Right lobe of liver (tissue), 4 donors: ENCODE data around the gene MAP3K19.

Source experiments
- POLR2A ChIP-seq: fragments of 450-650 bp; IDR thresholded peaks from one replicate; pipeline ENCODE4 v1.6.1; 2017; ENCODE audit warnings: antibody characterized with exemption, mild to moderate bottlenecking
- TF ChIP-seq, protein P1 (sequence below), 4 donors: fragments of 200-600 bp in 3 of 4; fragments of 450-650 bp in 1 of 4; IDR thresholded peaks; one replicate each; pipeline versions ENCODE4 v1.5.1 to v1.8.0; 2016 to 2022; ENCODE audit warnings: antibody characterized with exemption in 4 of 4, mild to moderate bottlenecking in 2 of 4
- donor health status: DM: no; HTN: no; CAD: no.
- donor health status: DM: no; HTN: no; CAD: no.
- donor health status: DM: no; HTN: yes; CAD: no.

DNA sequence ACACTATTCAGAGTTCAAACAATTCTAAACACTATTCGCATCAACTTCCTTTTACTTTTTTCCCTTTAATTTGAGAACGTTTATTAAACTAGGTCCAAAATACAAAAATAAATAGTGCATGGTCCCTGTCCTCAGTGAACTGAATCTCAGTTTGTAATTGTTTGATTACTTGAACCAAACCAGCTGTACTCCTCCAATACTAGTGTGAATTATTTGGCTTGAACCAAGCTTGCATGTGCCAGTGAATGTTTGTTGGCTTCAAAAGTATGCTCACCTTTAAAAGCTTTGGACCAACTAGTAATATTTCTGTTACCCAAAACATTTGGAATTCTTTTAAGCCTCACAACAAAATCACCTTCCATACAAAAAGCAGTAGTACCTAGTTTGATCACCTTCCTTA, 113.1 kb downstream of the MAP3K19 start:
- TF ChIP-seq, protein P1, sequence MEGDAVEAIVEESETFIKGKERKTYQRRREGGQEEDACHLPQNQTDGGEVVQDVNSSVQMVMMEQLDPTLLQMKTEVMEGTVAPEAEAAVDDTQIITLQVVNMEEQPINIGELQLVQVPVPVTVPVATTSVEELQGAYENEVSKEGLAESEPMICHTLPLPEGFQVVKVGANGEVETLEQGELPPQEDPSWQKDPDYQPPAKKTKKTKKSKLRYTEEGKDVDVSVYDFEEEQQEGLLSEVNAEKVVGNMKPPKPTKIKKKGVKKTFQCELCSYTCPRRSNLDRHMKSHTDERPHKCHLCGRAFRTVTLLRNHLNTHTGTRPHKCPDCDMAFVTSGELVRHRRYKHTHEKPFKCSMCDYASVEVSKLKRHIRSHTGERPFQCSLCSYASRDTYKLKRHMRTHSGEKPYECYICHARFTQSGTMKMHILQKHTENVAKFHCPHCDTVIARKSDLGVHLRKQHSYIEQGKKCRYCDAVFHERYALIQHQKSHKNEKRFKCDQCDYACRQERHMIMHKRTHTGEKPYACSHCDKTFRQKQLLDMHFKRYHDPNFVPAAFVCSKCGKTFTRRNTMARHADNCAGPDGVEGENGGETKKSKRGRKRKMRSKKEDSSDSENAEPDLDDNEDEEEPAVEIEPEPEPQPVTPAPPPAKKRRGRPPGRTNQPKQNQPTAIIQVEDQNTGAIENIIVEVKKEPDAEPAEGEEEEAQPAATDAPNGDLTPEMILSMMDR (IDR thresholded peaks at IDR 0.05) = no peak
- TF ChIP-seq POLR2A = peak; percentile 24
